Tibial nerve (tissue), 4 donors: ENCODE results near the gene ITGB3BP.

Experiments used
- CTCF ChIP-seq, 5 experiments: fragments of 200-600 bp in 3 of 5; fragments of 450-650 bp in 2 of 5; sonication (generic) in 3 of 5; IDR thresholded peaks; one replicate each; pipeline ENCODE4 v1.5.1; 2016 to 2019; ENCODE audit warnings: antibody characterized with exemption in 5 of 5, mild to moderate bottlenecking in 3 of 5, moderate library complexity in 2 of 5
- EP300 ChIP-seq, 2 donors: sonication (generic); formaldehyde crosslinking; IDR thresholded peaks; one replicate each; pipeline ENCODE4 v1.6.1; 2017; ENCODE audit warnings: antibody characterized with exemption in 2 of 2, mild to moderate bottlenecking in 1 of 2
- POLR2A ChIP-seq, 2 donors: fragments of 450-650 bp; IDR thresholded peaks; one replicate each; pipeline ENCODE4 v1.6.1; 2017; ENCODE audit warnings: antibody characterized with exemption in 2 of 2, mild to moderate bottlenecking in 2 of 2, moderate library complexity in 2 of 2

DNA sequence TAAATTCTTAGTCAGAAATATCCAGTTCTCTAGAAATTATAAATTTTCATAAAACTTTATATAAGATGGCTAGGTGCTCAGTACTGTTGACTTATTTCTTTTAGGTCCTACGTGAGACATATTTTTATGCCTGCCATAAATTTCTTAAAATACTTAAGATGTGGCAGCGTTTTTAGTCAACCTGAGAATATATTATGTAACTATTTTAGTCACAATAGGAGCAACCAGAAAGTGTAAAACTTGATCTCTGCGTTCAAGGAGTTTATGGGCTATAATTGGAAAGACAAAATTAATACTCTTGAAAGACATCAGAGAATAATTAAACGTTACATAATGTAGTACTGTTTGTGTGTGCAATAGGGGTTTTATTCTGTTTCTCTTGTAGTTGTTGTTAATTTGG lies 46.0 kb upstream of the ITGB3BP start:
- no peak for TF ChIP-seq CTCF (IDR thresholded peaks at IDR 0.05)
- no peak for TF ChIP-seq POLR2A (IDR thresholded peaks at IDR 0.05)
- TF ChIP-seq EP300 (IDR thresholded peaks at IDR 0.05), result no peak
